Heart right ventricle (tissue), 16 donors: Measurements from ENCODE around the gene CNTN5. TPM values are rescaled to one million over a fixed set of nuclear protein-coding genes. Genes with fewer than 3 reads are reported as not detected.

Experiments used
- ATAC-seq, 8 donors: fragments of 200-7000 bp; cut with Tn5 transposase; one replicate each; pipeline ENCODE4 v1.9.1; 2020; ENCODE audit warnings: mild to moderate bottlenecking in 8 of 8, moderate library complexity in 8 of 8, moderate number of reproducible peaks in 1 of 8
- DNase-seq, 2 donors: peaks; one replicate each; pipeline ENCODE4 v3.0.0-alpha.2; 2020
- H3K27ac ChIP-seq, 10 donors: fragments of 200-600 bp; sonication (generic) in 2 of 10; one replicate each; pipeline versions ENCODE4 v1.5.0 to v1.8.0; 2020 to 2022; ENCODE audit warnings: mild to moderate bottlenecking in 3 of 10
- H3K27me3 ChIP-seq, 7 donors: fragments of 200-600 bp; one replicate each; pipeline ENCODE4 v1.8.0; 2021 to 2022; ENCODE audit warnings: mild to moderate bottlenecking in 2 of 7
- H3K36me3 ChIP-seq, 9 donors: fragments of 200-600 bp; sonication (generic) in 1 of 9; one replicate each; pipeline versions ENCODE4 v1.5.0 to v1.8.0; 2020 to 2022; ENCODE audit warnings: mild to moderate bottlenecking in 2 of 9
- H3K4me1 ChIP-seq, 9 donors: fragments of 200-600 bp; sonication (generic) in 1 of 9; one replicate each; pipeline versions ENCODE4 v1.5.0 to v1.8.0; 2020 to 2022; ENCODE audit warnings: mild to moderate bottlenecking in 4 of 9
- H3K4me3 ChIP-seq, 10 donors: fragments of 200-600 bp; sonication (generic) in 2 of 10; one replicate each; pipeline versions ENCODE4 v1.5.0 to v1.8.0; 2020 to 2022; ENCODE audit warnings: mild to moderate bottlenecking in 7 of 10, moderate library complexity in 2 of 10
- H3K9me3 ChIP-seq, 11 donors: fragments of 200-600 bp in 10 of 11; sonication (generic) in 2 of 11; one replicate each; pipeline versions ENCODE4 v1.5.0 to v1.8.0; 2013 to 2022; ENCODE audit warnings: mild to moderate bottlenecking in 2 of 11, control low read depth in 1 of 11, moderate library complexity in 1 of 11
- WGBS, 2 donors: extraction: QIAGEN DNeasy Blood & Tissue Kit; methylation state at CpG; one replicate each; pipeline ENCODE4 v1.1.7; 2013; ENCODE audit warnings: inconsistent platforms in 1 of 2; 5-methylcytosine and 5-hydroxymethylcytosine counted together
- intact Hi-C, 10 donors: fragments of 100-400 bp; cut with DNase I; formaldehyde crosslinking; loops; one replicate each; pipeline versions ENCODE4 v1.11.1 to v1.14.2; 2022
- polyA plus RNA-seq, 2 donors: library from polyadenylated mRNA; stranded (reverse); fragments of 200-250 nt; gene quantifications; one replicate each; pipeline ENCODE4 v1.2.3, GENCODE V29; 2013
- total RNA-seq, 10 donors: library from RNA; stranded (reverse); fragmentation: NEBNext Ultra II Directional in 3 of 10; extraction: Animal tissue kit (Norgen Biotek cat#: 25700) in 3 of 10; gene quantifications; one replicate each; pipeline versions ENCODE4 v1.2.1 to v1.2.4, GENCODE V29; 2021 to 2023
- TF ChIP-seq, protein P1 (sequence below), 9 donors: fragments of 200-600 bp; sonication (generic) in 2 of 9; IDR thresholded peaks; one replicate each; pipeline versions ENCODE4 v1.5.0 to v1.8.0; 2021 to 2022; ENCODE audit warnings: antibody characterized with exemption in 9 of 9, mild to moderate bottlenecking in 5 of 9, moderate library complexity in 1 of 9
- donor health status: Arrhythmogenic right ventricular cardiomyopathy.
- donor health status: ischemic (EF 13 %, LVEDD 7.1; RV severe dilation, severe dysfunction).
- donor health status: healthy with polysubstance abuse.
- donor health status: DM: no; HTN: yes; CAD: no.
- donor health status: DM: no; HTN: no; CAD: no.
- donor health status: ischemic (EF 25% LVEDD 6.9; RV normal size, moderate dysfunction).
- donor health status: ischemic (EF 25% LVEDD 5.7; RV mildly dilated, moderate dysfunction).
- donor health status: healthy.
- donor health status: DM: yes; HTN: yes; CAD: no.
- donor health status: Ischemic cardiomyopathy.
- donor health status: ischemic (EF 35%, LVEDD 5.7; RV mildly dilated, moderate dysfunction).
- donor health status: nonischemic (EF 11% LVEDD 7.7; RV severe dilation, severe dysfunction).
- donor health status: DM: yes; HTN: yes; CAD: no.
- donor health status: PGD.
- donor health status: ischemic (EF 29% LVEDD 5.4; RV normal size, mild dysfunction).
- donor health status: nonischemic (EF 23%, LVEDD 6.1; RV moderate dilation, normal function).

Gene CNTN5
- total and polyA plus RNA-seq, 12 donors: 0.05 to 0.35 (median 0.17) TPM; not detected in 6

DNA sequence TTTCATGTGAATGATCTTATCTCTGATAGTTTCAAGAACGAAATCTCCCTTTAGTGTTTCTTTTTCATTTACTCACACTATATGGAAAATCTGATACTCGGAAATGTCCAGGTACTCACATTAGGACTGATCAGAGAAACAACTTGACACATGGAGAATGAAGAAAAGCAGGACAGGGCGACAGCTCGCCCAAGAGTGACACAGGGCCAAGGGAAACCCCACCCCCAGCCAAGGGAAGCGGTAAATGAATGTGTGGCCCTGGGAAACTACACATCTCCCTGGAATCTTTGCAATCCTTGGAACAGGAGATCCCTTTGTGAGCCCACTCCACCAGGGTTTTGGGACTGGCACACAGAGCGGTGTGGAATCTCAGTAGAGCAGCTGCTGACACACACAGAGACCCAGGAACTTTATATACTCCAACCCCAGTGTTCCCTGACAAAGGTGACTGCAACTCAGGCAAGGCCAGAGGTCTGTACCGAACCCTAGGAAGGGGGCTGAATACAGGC lies 1362.7 kb downstream of the CNTN5 start:
- Histone ChIP-seq H3K4me1 (no peaks in the 10 kb centered on the region), H3K4me3 (no peak overlapping the region), H3K9me3 (peaks cover 0 to 26% (median 0%) of the 10 kb centered on the region in 11 donors), H3K27ac (no peak overlapping the region), H3K27me3 (no peaks in the 10 kb centered on the region), H3K36me3 (no peaks in the 10 kb centered on the region)
- DNase-seq (no peak), ATAC-seq (peak in 1 of 8 donors; percentile 56)
- intact Hi-C loops: no loop called here
- TF ChIP-seq, protein P1, sequence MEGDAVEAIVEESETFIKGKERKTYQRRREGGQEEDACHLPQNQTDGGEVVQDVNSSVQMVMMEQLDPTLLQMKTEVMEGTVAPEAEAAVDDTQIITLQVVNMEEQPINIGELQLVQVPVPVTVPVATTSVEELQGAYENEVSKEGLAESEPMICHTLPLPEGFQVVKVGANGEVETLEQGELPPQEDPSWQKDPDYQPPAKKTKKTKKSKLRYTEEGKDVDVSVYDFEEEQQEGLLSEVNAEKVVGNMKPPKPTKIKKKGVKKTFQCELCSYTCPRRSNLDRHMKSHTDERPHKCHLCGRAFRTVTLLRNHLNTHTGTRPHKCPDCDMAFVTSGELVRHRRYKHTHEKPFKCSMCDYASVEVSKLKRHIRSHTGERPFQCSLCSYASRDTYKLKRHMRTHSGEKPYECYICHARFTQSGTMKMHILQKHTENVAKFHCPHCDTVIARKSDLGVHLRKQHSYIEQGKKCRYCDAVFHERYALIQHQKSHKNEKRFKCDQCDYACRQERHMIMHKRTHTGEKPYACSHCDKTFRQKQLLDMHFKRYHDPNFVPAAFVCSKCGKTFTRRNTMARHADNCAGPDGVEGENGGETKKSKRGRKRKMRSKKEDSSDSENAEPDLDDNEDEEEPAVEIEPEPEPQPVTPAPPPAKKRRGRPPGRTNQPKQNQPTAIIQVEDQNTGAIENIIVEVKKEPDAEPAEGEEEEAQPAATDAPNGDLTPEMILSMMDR (IDR thresholded peaks at IDR 0.05): no peak
- 47 to 55% methylated on average over 7 of the region's 7 CpGs for WGBS, 2 donors

DNA sequence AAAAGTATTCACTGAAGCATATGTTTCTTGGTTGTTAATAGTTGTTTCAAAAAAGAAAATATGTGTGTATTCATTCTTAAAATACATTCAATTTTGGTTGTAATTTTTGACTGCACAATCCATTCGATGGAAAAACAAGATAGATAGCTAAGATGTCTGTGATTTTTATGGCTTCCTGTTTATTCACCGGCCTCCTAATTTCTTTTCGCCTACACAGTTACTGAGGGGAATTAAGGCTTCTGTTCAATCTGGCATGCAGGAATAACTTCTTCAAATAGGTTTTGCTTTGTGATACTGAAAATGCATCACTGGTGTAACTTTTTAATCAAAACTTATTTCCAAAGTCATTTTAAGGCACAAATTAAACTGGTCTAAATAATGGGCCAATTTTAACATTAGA lies 1375.5 kb downstream of the CNTN5 start:
- Histone ChIP-seq H3K36me3 (no peaks in the 10 kb centered on the region), H3K4me3 (no peak overlapping the region), H3K4me1 (no peaks in the 10 kb centered on the region), H3K27ac (no peak overlapping the region), H3K9me3 (peaks cover 0 to 8% (median 0%) of the 10 kb centered on the region in 11 donors), H3K27me3 (no peaks in the 10 kb centered on the region)
- 58 to 75% methylated on average over 3 of the region's 3 CpGs for WGBS, 2 donors
- intact Hi-C loops: no loop called here
- TF ChIP-seq, protein P1 (IDR thresholded peaks at IDR 0.05): no peak
- DNase-seq (no peak), ATAC-seq (no peak)

DNA sequence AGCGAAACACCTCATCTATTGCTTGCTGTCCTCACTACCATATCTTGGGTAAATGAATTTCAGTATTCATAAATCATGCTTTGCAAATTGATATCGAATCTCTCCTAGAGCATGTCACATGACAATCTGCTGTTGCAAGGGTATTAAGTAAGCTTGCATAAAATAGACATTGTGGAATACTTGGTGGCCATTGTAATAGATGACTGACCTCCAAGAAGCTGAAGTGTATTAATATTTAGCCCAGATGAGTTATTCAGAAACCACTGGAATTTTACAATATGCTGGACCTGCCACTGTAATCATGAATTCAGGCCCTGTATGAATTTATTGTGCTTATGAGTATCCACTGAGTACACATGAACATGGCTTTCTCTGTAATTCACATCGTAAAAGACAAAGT lies 1376.7 kb downstream of the CNTN5 start:
- Histone ChIP-seq H3K4me1 (no peaks in the 10 kb centered on the region), H3K9me3 (peaks cover 0 to 9% (median 0%) of the 10 kb centered on the region in 11 donors), H3K27me3 (no peaks in the 10 kb centered on the region), H3K36me3 (no peaks in the 10 kb centered on the region), H3K27ac (no peak overlapping the region), H3K4me3 (no peak overlapping the region)
- intact Hi-C loops: no loop called here
- DNase-seq (no peak), ATAC-seq (no peak)
- TF ChIP-seq, protein P1 (IDR thresholded peaks at IDR 0.05): no peak
- 88 to 90% methylated on average over 3 of the region's 3 CpGs for WGBS, 2 donors

DNA sequence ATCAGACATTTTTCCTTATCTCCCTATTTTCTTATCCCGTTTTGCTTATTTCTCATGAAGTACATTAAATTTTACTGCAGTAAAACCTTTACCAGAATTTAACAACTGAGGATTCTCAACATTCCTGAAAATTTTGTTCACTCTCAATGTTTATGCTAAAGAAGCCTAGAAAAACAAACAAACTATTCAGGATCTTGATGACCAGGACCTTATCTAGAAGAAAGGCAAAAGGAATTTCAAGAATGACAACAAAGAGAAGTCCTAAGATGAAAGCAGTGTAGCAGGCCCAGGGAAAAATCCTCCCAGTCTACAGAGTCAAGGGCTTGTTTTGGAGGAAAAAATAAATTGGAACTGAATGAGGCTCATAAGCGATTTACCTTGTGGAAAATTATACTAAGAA lies 1383.1 kb downstream of the CNTN5 start:
- 32 to 35% methylated on average over 2 of the region's 2 CpGs for WGBS, 2 donors
- DNase-seq (no peak), ATAC-seq (no peak)
- intact Hi-C loops: no loop called here
- H3K4me3 ChIP-seq: no peak overlapping the region
- no peaks in the 10 kb centered on the region for H3K4me1 ChIP-seq
- H3K9me3 ChIP-seq: peaks cover 0 to 34% (median 0%) of the 10 kb centered on the region in 11 donors
- TF ChIP-seq, protein P1 (IDR thresholded peaks at IDR 0.05): no peak
- H3K27ac ChIP-seq: no peak overlapping the region
- no peaks in the 10 kb centered on the region for H3K27me3 ChIP-seq
- H3K36me3 ChIP-seq: no peaks in the 10 kb centered on the region
